DMS53 treated with DMSO at 0.1 percent for 48 hours (cell line): ENCODE data around the gene TMEM86A.

Experiments
- DNase-seq: peaks from one replicate; lab custom pipeline; 2025; ENCODE audit not compliant: unreplicated experiment; lab: John Stamatoyannopoulos, UW

Gene TMEM86A

DNA sequence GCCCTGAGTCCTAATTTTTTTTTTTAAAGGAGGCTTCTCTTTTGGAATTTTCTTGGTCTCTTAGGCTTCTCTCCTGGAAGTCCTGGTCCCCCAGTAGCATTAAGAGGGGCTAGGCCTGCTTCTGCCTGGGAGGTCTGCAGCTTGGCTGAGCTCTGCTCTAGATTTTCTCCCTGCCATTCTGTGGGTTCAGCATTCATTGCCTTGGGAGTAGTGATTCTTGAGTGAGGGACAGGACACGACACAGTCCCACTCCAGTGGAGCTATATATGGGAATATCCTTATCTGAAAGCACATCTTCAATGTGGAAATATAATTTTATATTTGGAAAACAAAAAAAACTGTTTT lies 23.7 kb downstream of the TMEM86A start:
- no peak for DNase-seq

DNA sequence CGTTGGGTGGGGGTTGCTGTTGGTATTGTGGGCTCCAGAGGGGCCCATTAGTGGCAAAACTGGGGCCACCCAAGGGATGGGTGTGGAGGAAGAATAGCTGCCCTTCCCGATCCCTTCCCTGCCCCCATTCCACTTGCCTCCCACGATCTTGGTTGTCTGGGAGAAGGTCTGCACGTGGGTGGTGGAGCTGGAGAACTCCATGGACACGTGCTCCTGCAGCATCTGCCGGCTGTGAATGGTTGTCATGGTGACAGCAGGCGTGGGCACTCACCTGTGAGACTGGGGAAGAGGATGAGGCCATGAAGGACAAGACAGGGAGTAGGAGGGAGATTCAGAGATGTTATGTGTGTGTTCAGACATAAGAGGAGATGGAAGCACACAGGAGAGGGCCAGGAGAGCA lies 25.4 kb downstream of the TMEM86A start:
- peak; percentile 77 for DNase-seq

GRCh38 chr11:18726040-18726439 lies 27.5 kb downstream of the TMEM86A start, which contains the start of gene IGSF22:
TSS of gene IGSF22 (minus strand) at chr11:18726188. CDS start at chr11:18724236, 1,952 bp downstream.
- DNase-seq, result no peak

DNA sequence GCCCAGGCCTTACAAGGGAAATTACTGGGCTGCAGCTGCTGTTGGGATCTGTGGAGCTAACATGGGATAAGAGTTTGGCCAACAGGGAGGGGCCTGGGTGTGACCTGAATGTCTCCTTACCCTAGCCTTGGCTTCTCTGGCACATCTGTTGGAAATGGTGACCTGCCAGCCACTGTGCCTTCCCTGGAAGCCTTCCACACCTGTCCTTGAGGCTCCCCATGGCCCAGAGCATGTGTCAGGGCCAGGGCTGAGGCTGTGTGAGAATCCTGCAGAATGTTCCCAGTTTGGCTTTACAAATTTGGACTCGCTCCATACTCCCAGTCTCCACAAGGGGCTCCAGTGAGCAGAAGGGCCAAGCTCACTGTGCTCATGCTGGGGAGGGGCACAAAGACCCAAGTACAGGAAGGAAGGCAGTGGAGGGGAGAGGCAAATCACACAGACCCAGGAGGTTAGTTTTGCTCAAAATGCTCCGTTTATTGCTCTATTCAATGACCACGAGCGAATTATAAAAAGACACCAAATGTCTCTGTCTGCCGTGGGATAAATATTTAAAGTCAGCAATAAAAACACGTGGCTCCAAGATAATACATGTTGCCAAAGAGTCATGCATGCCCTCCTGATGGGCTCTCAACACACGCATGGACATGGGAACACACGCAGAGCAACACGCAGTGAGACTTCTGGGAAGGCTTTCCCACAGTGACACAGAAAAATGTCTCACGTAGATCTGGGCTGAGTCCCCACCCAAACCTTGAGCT lies 29.1 kb downstream of the TMEM86A start:
- peak; percentile 29 for DNase-seq

DNA sequence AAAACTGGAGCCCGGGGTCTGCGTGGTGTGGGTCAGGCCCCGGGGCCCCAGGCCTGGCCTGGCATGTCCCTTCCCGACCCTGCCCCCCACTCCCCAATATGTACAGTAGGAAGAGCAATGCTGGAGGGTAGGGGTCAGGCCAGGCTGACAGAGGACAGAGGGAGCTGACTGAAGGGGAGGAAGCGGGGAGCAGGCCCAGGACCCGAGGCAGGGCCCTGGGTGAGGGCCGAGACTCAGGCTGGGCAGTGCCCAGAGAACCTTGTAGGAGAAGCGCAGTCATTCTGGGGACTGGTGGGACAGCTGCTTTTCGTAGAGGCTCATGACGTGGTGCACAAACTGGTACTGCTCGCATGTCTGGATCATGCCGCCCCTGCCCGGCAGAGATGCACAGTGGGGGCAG lies 30.1 kb downstream of the TMEM86A start:
- no peak for DNase-seq

DNA sequence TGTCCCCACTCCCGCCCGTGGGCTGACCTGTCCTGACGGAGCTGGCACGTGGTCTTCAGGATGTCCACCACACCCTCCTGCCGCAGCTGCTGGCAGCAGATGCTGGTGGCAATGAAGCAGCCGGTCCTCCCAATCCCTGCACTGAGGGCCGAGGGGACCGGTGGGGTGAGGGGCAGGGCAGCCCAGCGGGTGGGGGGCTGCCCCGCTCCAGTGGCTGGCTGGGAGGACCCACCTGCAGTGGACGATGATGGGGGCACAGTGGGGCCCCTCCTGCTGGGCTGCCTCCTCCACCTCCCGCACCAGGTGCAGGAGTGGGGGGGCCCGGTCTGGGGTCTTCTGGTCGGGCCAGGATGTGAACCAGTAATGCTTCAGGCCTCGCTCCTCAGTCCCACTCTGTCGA lies 30.8 kb downstream of the TMEM86A start:
- no peak for DNase-seq

DNA sequence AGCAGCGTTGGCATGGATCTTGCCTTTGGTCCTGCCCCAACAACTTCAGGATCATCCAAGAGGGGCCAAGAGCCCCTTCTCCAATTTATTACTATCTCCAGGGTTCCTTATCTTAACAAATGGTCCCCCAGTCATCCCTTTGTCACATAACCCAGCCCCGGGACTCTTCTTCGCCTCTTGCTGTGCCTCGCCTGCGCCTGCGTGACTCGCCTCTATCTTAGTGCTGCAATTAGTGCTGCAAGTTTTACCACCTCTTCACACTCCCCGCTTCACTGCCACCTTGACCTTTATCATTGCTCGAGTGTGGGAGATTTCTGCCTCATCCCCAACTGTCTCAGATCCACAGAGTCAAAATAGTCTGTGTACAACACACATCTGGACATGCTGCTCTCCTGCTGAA lies 31.4 kb downstream of the TMEM86A start:
- DNase-seq, result no peak

DNA sequence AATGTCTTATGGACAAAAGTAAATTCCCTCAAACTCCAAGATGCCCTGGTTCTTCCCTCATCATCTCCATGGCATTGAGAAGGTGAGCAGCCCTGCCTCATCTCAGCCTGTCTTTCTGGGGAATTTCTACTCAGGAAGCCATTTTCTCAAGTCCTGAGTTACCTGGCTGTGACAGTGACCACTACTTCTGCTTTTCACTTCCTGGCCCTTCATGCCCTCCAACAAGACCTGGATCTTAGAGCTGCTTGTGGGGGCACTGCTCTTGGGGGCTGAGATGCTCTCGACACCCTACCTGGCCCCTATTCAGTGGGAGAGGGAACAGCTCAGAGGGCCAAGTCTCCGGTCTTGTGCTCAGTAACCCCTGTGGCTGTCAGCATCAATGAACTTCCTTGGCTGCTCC lies 32.9 kb downstream of the TMEM86A start:
- DNase-seq, result no peak

- peak; percentile 55 for DNase-seq
Observed at GRCh38 chr11:18731949-18732821, 33.6 kb downstream of the TMEM86A start.

GRCh38 chr11:18733202-18733601 lies 34.6 kb downstream of the TMEM86A start:
- no peak for DNase-seq

DNA sequence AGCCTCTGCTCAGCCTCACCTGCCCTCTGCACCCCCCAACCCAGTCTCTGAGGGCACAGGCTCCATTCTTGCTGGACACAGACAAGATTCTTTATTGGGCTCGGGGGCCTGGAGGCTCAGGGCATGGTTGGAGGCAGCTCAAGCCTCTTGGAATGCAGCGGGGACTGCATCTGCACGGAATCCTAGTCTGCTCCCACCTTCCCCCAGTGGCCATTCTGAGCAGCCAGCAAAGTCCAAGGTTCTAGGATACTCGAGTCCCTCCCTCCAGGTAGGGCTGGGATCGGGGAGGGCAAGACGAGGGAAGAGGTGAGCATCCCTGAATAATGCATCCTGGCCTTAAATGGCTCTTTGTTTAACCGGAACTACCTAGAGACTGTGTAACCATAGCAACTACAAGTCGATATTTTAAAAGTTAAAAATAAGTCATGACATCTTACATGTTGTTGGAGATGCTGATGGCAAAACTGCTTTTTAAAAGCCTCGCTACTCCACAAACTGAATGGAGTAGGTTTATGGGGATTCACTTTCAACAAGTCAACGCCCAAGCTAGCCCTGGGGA lies 38.1 kb downstream of the TMEM86A start:
- DNase-seq, result no peak

- no peak for DNase-seq
Observed at GRCh38 chr11:18737642-18738041, 39.1 kb downstream of the TMEM86A start.

DNA sequence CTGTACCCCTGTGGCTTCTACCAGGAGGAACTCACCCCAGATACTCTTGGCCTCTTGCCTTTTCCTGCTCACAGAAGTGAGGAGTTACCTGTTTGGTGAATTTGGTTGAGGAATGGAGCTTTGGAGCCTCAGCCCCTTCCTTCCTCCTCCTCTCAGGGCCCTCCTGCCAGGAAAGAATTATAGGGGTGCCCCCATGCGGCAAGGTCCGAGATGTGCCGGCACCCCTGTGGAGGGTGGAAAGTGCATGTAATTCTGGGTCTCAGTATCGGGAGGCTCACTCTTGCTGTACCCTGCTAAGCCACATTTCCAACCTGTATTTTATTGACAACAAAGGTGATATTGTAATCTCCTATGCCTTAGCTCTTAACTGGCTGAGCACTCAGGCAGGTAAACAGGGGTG lies 41.1 kb downstream of the TMEM86A start:
- DNase-seq, result no peak

DNA sequence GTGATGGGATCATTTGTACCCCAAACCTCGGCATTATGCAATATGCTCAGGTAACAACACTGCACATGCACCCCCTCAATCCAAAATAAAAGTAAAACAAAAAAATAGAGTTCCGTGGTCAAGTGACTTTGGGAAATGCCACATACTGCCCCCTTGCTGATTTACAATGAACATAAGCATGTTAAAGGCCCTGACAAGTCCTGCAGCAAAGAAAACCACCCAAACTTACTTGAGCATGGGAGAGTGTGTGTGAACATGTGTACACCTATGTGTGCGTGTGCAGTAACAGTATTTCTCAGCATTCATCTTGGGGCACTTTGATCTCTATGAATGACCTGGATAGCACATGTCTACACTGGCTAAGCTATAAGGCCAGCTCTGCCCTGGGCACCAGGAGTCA lies 43.2 kb downstream of the TMEM86A start:
- no peak for DNase-seq

DNA sequence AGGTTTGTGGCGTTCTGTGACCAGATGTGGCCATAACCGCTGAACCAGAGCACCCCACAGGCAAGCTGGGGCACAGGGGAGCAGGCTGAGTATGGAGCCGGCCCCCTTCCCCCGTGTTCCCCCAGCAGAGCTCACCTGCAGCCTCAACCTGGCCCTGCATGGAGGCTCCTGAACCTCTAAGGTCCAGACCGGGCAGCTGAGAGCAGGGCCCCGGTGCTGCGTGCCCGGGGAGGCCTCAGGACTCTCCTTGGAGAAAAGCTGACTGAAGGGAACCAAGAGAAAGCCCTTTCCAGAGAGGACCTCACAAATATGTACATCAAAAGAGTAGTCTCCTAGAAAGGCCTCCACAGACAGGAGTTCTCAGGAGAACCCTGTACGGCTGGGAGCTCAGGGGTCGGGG lies 44.8 kb downstream of the TMEM86A start:
- DNase-seq, result no peak

DNA sequence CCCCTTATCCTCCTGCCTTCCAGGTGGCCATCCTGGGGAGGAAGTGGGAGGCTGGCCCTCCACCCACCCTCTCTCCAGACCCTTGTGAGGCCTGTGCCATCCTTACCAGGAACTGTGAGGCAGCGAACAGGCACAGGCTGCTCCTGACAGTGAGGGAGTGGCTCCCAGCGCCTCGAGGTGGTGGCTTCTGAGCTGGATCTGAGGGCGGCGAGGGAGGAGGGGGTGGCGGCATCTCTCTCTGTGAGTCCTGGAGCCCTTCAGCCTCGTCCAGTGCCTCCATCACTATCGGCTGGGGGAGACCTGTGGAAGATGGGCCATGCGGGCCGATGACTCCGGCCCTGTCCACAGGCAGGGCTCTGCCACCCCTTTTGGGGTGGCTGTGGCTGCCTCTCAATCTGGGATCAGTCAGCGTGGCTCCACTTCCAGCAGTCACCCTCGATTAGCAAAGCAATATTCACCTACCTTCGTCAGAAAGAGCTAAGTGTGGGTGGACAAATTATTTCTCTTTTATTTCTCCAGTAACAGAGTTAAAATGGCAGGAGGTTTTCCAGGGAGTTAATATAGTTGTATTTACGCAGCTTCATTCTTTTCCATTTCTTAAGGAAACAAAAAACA lies 45.4 kb downstream of the TMEM86A start:
- DNase-seq, result no peak

- no peak for DNase-seq
Observed at GRCh38 chr11:18745251-18745650, 46.7 kb downstream of the TMEM86A start.

DNA sequence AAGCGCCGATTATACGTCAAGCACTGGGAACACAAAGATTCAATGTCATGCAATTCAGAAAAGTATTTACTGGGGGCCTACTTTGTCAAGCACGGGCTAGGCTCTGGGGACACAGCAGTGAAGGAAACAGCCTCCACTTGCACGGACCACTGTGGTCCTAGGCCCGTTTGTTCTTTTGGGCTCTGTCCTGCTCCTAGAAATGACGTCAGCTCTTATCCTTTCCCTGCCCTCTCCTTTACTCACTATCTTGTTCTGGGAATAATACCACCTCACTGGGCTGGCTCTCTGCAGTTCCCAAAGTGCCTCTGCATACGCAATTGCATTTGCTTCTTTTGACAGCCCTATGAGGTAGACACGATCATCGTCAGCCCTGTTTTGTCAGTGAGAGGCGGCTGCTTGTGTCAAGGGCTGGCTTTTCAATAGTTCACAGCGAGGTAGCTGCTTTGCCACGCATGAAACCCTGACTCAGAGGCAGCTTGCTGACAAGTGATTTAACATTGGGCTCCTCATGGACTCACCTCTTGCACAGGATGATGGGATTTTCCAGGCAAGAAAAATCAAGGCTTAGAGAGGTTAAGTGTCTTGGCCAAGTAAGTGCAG lies 50.3 kb downstream of the TMEM86A start:
- DNase-seq, result no peak

DNA sequence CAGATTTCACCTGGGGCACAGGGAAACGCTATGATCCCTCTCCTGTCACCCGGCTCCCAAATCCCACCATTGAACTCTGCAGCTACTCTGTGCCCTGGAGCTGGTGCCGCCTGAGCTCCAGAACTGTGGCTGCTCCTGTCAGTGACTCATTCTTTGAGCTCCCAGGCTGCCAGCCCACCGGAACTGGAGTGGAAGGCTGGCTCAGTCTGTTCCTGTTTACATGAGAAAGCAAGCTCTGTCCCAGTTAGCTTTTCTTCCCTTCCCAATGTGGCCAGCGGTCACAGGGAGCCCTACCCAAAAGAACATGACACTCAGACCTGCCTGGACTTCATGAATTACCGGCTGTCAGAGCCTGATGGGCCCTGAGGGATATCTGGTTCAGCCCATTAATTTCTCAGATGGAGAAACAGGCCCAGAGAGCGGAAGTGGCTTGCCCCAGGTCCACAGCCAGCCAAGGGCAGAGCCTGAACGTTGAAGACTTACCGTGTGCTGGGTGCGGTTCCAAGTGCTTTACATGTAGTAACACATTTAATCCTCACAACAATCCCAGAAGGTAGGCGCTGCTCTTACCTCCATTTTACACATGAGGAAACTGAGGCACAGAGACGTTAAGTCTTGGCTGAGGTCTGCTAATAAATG lies 51.2 kb downstream of the TMEM86A start:
- peak; percentile 49 for DNase-seq

DNA sequence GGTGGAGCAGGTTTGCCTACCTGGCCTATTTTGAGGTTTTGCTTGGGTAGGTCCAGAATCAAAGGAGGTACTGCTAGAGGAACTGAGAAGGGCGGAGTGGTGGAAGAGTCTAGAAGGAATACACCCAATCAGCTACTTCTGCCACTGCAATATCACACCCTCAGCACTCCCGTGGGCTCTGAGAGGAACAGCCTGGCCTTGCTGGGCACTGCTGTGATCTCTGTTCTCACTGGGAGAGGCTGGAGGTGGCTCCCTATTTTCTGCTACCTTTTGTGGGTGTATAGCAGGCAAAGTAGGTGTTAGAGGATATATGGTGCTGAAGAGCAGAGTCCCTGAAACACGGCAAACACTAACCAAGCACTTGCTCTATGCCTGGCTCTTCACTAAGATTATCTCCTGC lies 52.4 kb downstream of the TMEM86A start:
- no peak for DNase-seq

DNA sequence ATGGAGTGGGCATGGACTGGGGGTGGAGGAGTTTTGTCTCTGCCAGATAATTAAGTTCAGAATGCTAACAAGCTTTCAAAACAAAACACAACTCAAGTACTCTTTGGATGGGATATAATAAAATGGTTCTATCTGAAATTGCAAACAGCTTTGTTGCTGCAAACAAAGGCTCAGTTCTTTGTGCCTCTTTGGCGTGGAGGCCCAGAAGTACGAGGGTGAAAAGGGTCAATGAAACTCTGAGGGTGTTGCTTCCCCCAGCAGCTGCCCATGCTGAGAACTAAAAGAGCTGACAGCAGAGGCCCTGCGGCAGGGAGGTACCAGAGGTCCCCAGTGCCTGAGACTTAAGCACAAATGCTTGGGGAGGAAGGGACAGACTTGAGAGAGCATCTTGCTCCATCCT lies 53.9 kb downstream of the TMEM86A start:
- no peak for DNase-seq
